Measurements from ENCODE around the gene IMPA2. TPM values are rescaled to one million over a fixed set of nuclear protein-coding genes. Genes with fewer than 3 reads are reported as not detected.

The IMPA2 gene
- total and polyA plus RNA-seq, 11 donors, result 18.1 to 73.0 (median 40.8) TPM

GRCh38 chr18:12005538-12006487 lies 24.5 kb downstream of the IMPA2 start:
- Histone ChIP-seq H3K36me3 (peaks cover 0 to 44% (median 14%) of the 10 kb centered on the region in 9 donors), H3K9me3 (no peaks in the 10 kb centered on the region), H3K4me3 (no peak overlapping the region), H3K27me3 (no peaks in the 10 kb centered on the region), H3K4me1 (peaks cover 0 to 5% (median 0%) of the 10 kb centered on the region in 12 donors), H3K27ac (no peak overlapping the region)
- no peak for ATAC-seq
- no peak for DNase-seq
- TF ChIP-seq, protein P1, sequence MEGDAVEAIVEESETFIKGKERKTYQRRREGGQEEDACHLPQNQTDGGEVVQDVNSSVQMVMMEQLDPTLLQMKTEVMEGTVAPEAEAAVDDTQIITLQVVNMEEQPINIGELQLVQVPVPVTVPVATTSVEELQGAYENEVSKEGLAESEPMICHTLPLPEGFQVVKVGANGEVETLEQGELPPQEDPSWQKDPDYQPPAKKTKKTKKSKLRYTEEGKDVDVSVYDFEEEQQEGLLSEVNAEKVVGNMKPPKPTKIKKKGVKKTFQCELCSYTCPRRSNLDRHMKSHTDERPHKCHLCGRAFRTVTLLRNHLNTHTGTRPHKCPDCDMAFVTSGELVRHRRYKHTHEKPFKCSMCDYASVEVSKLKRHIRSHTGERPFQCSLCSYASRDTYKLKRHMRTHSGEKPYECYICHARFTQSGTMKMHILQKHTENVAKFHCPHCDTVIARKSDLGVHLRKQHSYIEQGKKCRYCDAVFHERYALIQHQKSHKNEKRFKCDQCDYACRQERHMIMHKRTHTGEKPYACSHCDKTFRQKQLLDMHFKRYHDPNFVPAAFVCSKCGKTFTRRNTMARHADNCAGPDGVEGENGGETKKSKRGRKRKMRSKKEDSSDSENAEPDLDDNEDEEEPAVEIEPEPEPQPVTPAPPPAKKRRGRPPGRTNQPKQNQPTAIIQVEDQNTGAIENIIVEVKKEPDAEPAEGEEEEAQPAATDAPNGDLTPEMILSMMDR (IDR thresholded peaks at IDR 0.05), result no peak
- TF ChIP-seq POLR2A (IDR thresholded peaks at IDR 0.05), result no peak
- intact Hi-C loops (cut with DNase I), result loop anchor here in 1 of 10 donors (10.0 kb wide), 1 partner anchor 271 kb away; no protein-coding TSS in a partner anchor
- WGBS, 4 donors, result 73 to 80% (median 78%) methylated on average over 15 of the region's 15 CpGs

GRCh38 chr18:12006488-12006840 lies 25.2 kb downstream of the IMPA2 start:
- peaks cover 0 to 9% (median 0%) of the 10 kb centered on the region in 12 donors for H3K4me1 ChIP-seq
- no peak for ATAC-seq
- intact Hi-C loops (cut with DNase I), result loop anchor here in 1 of 10 donors (10.0 kb wide), 1 partner anchor 272 kb away; no protein-coding TSS in a partner anchor
- DNase-seq, result no peak
- H3K9me3 ChIP-seq, result no peaks in the 10 kb centered on the region
- H3K36me3 ChIP-seq, result peaks cover 0 to 46% (median 15%) of the 10 kb centered on the region in 9 donors
- H3K27me3 ChIP-seq, result no peaks in the 10 kb centered on the region
- H3K4me3 ChIP-seq, result no peak overlapping the region
- TF ChIP-seq, protein P1 (IDR thresholded peaks at IDR 0.05), result no peak
- TF ChIP-seq POLR2A (IDR thresholded peaks at IDR 0.05), result no peak
- no peak overlapping the region for H3K27ac ChIP-seq
- 88 to 97% (median 95%) methylated on average over 6 of the region's 6 CpGs for WGBS, 4 donors

GRCh38 chr18:12007063-12007462 lies 25.8 kb downstream of the IMPA2 start:
- intact Hi-C loops (cut with DNase I), result loop anchor here in 1 of 10 donors (10.0 kb wide), 1 partner anchor 272 kb away; no protein-coding TSS in a partner anchor
- WGBS, 4 donors, result 91 to 97% (median 94%) methylated on average over 7 to 12 of the region's 12 CpGs
- TF ChIP-seq POLR2A (IDR thresholded peaks at IDR 0.05), result no peak
- TF ChIP-seq, protein P1 (IDR thresholded peaks at IDR 0.05), result no peak
- Histone ChIP-seq H3K27ac (no peak overlapping the region), H3K27me3 (no peaks in the 10 kb centered on the region), H3K4me1 (peaks cover 0 to 10% (median 0%) of the 10 kb centered on the region in 12 donors), H3K9me3 (no peaks in the 10 kb centered on the region), H3K36me3 (peaks cover 0 to 52% (median 13%) of the 10 kb centered on the region in 9 donors), H3K4me3 (no peak overlapping the region)
- no peak for DNase-seq
- no peak for ATAC-seq

GRCh38 chr18:12008181-12008767 lies 27.0 kb downstream of the IMPA2 start:
- Histone ChIP-seq H3K4me3 (no peak overlapping the region), H3K9me3 (no peaks in the 10 kb centered on the region), H3K27ac (no peak overlapping the region), H3K27me3 (no peaks in the 10 kb centered on the region), H3K36me3 (peaks cover 0 to 60% (median 17%) of the 10 kb centered on the region in 9 donors), H3K4me1 (peaks cover 0 to 17% (median 0%) of the 10 kb centered on the region in 12 donors)
- TF ChIP-seq, protein P1 (IDR thresholded peaks at IDR 0.05), result no peak
- TF ChIP-seq POLR2A (IDR thresholded peaks at IDR 0.05), result no peak
- intact Hi-C loops (cut with DNase I), result loop anchor here in 1 of 10 donors (10.0 kb wide), 1 partner anchor 273 kb away; no protein-coding TSS in a partner anchor
- WGBS, 4 donors, result 83 to 97% (median 93%) methylated on average over 13 of the region's 13 CpGs
- no peak for DNase-seq
- no peak for ATAC-seq
